Lower leg skin (tissue), 4 donors: Measurements from ENCODE around the gene PIKFYVE. TPM values are rescaled to one million over a fixed set of nuclear protein-coding genes. Genes with fewer than 3 reads are reported as not detected.
"Not testable (repeated sequence)": the region's sequence is repeated elsewhere in the genome, so short reads cannot be mapped to it uniquely, and the experiment has no call there.

ENCODE experiments used
- DNase-seq, 2 donors: peaks; one replicate each; pipeline ENCODE4 v3.0.0-alpha.2; 2019; ENCODE audit warnings: low spot score in 2 of 2
- H3K4me3 ChIP-seq: fragments of 200-600 bp; sonication (generic); 2 replicates; pipeline ENCODE4 v1.5.1; 2017; ENCODE audit warnings: mild to moderate bottlenecking, low read depth; ENCODE audit not compliant: poor library complexity, severe bottlenecking
- CTCF ChIP-seq, 3 donors: fragments of 450-650 bp; IDR thresholded peaks; one replicate each; pipeline ENCODE4 v1.5.1; 2016; ENCODE audit warnings: antibody characterized with exemption in 3 of 3, mild to moderate bottlenecking in 3 of 3, moderate library complexity in 2 of 3
- POLR2A ChIP-seq, 2 donors: fragments of 450-650 bp; IDR thresholded peaks; one replicate each; pipeline ENCODE4 v1.6.1; 2016 to 2017; ENCODE audit warnings: antibody characterized with exemption in 2 of 2, mild to moderate bottlenecking in 1 of 2, moderate library complexity in 1 of 2
- WGBS, 2 donors: methylation state at CpG; one replicate each; pipeline ENCODE4 v1.1.5; 2018; 5-methylcytosine and 5-hydroxymethylcytosine counted together
- intact Hi-C: fragments of 100-400 bp; cut with DNase I; formaldehyde crosslinking; loops from one replicate; pipeline ENCODE4 v1.15.0; 2023; ENCODE audit warnings: low total_unique reads
- total RNA-seq, 4 donors: library from RNA; depleted of rRNA; stranded (reverse); fragments of >200 nt; gene quantifications; one replicate each; pipeline ENCODE4 v1.1.0, GENCODE V29; 2016

The PIKFYVE gene
- total RNA-seq, 4 donors from 2014 or later = 17.3 to 27.8 (median 18.5) TPM

- WGBS, 2 donors = 48 to 49% methylated on average over 2 of the region's 2 CpGs
- TF ChIP-seq CTCF (IDR thresholded peaks at IDR 0.05) (no peak), POLR2A (IDR thresholded peaks at IDR 0.05) (no peak)
- intact Hi-C loops = no loop called here
- peak in 1 of 2 donors; percentile 33 for DNase-seq
- no peak overlapping the region for H3K4me3 ChIP-seq
Measured at GRCh38 chr2:208373460-208374089, 107.5 kb downstream of the PIKFYVE start.

GRCh38 chr2:208375491-208376068, 109.5 kb downstream of the PIKFYVE start:
- no peak for DNase-seq
- intact Hi-C loops = no loop called here
- no peak for TF ChIP-seq CTCF (IDR thresholded peaks at IDR 0.05)
- TF ChIP-seq POLR2A (IDR thresholded peaks at IDR 0.05) = no peak
- H3K4me3 ChIP-seq = no peak overlapping the region
- WGBS, 2 donors = 75 to 77% methylated on average over 1 of the region's 1 CpG

GRCh38 chr2:208377344-208377860, 111.3 kb downstream of the PIKFYVE start:
- intact Hi-C loops, H3K4me3 ChIP-seq, DNase-seq: not testable (repeated sequence)
- 97 to 100% methylated on average over 5 to 11 of the region's 40 CpGs for WGBS, 2 donors

- H3K4me3 ChIP-seq = no peak overlapping the region
- WGBS, 2 donors = 88 to 92% methylated on average over 3 of the region's 3 CpGs
- no peak for DNase-seq
- intact Hi-C loops = no loop called here
- TF ChIP-seq POLR2A (IDR thresholded peaks at IDR 0.05) (no peak), CTCF (IDR thresholded peaks at IDR 0.05) (no peak)
Measured at GRCh38 chr2:208379192-208379591, 113.1 kb downstream of the PIKFYVE start.

GRCh38 chr2:208384637-208385036, 118.6 kb downstream of the PIKFYVE start:
- DNase-seq = no peak
- no peak for TF ChIP-seq CTCF (IDR thresholded peaks at IDR 0.05)
- TF ChIP-seq POLR2A (IDR thresholded peaks at IDR 0.05) = no peak
- WGBS, 2 donors = 78 to 80% methylated on average over 4 of the region's 4 CpGs
- intact Hi-C loops = no loop called here
- H3K4me3 ChIP-seq = no peak overlapping the region

- intact Hi-C loops = no loop called here
- 22 to 36% methylated on average over 2 of the region's 2 CpGs for WGBS, 2 donors
- no peak overlapping the region for H3K4me3 ChIP-seq
- DNase-seq = no peak
- no peak for TF ChIP-seq CTCF (IDR thresholded peaks at IDR 0.05)
- TF ChIP-seq POLR2A (IDR thresholded peaks at IDR 0.05) = no peak
Measured at GRCh38 chr2:208386541-208386940, 120.5 kb downstream of the PIKFYVE start.
